Testis (tissue), 2 donors: Measurements from ENCODE around the gene NCR3LG1.

Experiments
- CTCF ChIP-seq, 3 experiments: fragments of 450-650 bp in 2 of 3; fragments of 200-600 bp in 1 of 3; sonication (generic) in 1 of 3; IDR thresholded peaks; one replicate each; pipeline ENCODE4 v1.5.1; 2016 to 2019; ENCODE audit warnings: antibody characterized with exemption in 3 of 3, mild to moderate bottlenecking in 2 of 3, moderate library complexity in 1 of 3
- POLR2A ChIP-seq: fragments of 450-650 bp; IDR thresholded peaks from one replicate; pipeline ENCODE4 v1.6.1; 2017; ENCODE audit warnings: antibody characterized with exemption, mild to moderate bottlenecking, moderate library complexity

- no peak for TF ChIP-seq CTCF (IDR thresholded peaks at IDR 0.05)
- no peak for TF ChIP-seq POLR2A
Measured at GRCh38 chr11:17388609-17389210, 37.1 kb downstream of the NCR3LG1 start, which contains the start of gene KCNJ11.
